Panc1 (cell line): Measurements from ENCODE around the gene AGBL5. TPM values are rescaled to one million over a fixed set of nuclear protein-coding genes. Genes with fewer than 3 reads are reported as not detected.

Source experiments
- ATAC-seq: fragments of 200-7000 bp; cut with Tn5 transposase; 2 replicates; pipeline ENCODE4 v1.9.1; 2020; ENCODE audit warnings: mild to moderate bottlenecking, moderate library complexity
- BruUV-seq: library from RNA; stranded (reverse); fragments of 400-500 nt; replicated peaks from 2 replicates; lab custom pipeline; 2021; lab: Mats Ljungman, UMichigan
- CTCF ChIA-PET: fragments of 300-600 bp; sonication (Branson Sonifier 250); formaldehyde crosslinking; loops from one replicate; lab custom pipeline; 2022; ENCODE audit warnings: antibody characterized with exemption; lab: Charles Lee
- POLR2A ChIA-PET: fragments of 300-600 bp; sonication (Branson Sonifier 250); formaldehyde crosslinking; loops from one replicate; lab custom pipeline; 2022; ENCODE audit warnings: antibody characterized with exemption; lab: Charles Lee
- DNase-seq: peaks from one replicate; pipeline ENCODE4 v3.0.0-alpha.2; 2010; ENCODE audit warnings: low read depth, low spot score
- H3K27ac ChIP-seq: 2 replicates; pipeline ENCODE4 v1.5.1; 2011; ENCODE audit warnings: mild to moderate bottlenecking, low read length, inconsistent platforms
- H3K27me3 ChIP-seq: fragments of 200-500 bp; sonication (Bioruptor generic); 2 replicates; pipeline ENCODE4 v1.6.0; 2014; ENCODE audit warnings: low read length, inconsistent platforms; ENCODE audit not compliant: control insufficient read depth, insufficient read depth
- H3K36me3 ChIP-seq: fragments of 200-500 bp; sonication (Bioruptor generic); 2 replicates; pipeline ENCODE4 v1.5.1; 2014; ENCODE audit warnings: inconsistent platforms, mild to moderate bottlenecking, low read length, moderate library complexity; ENCODE audit not compliant: control insufficient read depth, insufficient read depth
- H3K4me1 ChIP-seq: 2 replicates; pipeline ENCODE4 v1.5.1; 2011; ENCODE audit warnings: inconsistent platforms, mild to moderate bottlenecking, low read length, moderate library complexity; ENCODE audit not compliant: control insufficient read depth, insufficient read depth
- H3K4me3 ChIP-seq, 2 experiments: 2 replicates each; pipeline ENCODE4 v1.5.1; 2011 to 2012; ENCODE audit warnings: low read depth in 2 of 2, low read length in 2 of 2, mild to moderate bottlenecking in 2 of 2, inconsistent platforms in 1 of 2, moderate library complexity in 1 of 2
- H3K9me3 ChIP-seq: fragments of 200-500 bp; sonication (Bioruptor generic); 2 replicates; pipeline ENCODE4 v1.5.1; 2014; ENCODE audit warnings: low read depth, mild to moderate bottlenecking, inconsistent platforms, low read length, moderate library complexity; ENCODE audit not compliant: control insufficient read depth, insufficient read depth
- CTCF ChIP-seq: fragments of 450-650 bp; IDR thresholded peaks from 2 replicates; pipeline ENCODE4 v1.5.1; 2017; ENCODE audit warnings: mild to moderate bottlenecking
- POLR2AphosphoS5 ChIP-seq: IDR thresholded peaks from 2 replicates; pipeline ENCODE4 v1.6.1; 2012; ENCODE audit warnings: mild to moderate bottlenecking, low read depth, low read length, moderate library complexity
- REST ChIP-seq, 2 experiments: IDR thresholded peaks; 2 replicates each; pipeline ENCODE4 v1.6.1; 2011 to 2012; ENCODE audit warnings: low read depth in 2 of 2, control low read depth in 1 of 2, low read length in 1 of 2, mild to moderate bottlenecking in 1 of 2, moderate library complexity in 1 of 2; ENCODE audit not compliant: insufficient read depth in 1 of 2
- SIN3A ChIP-seq: IDR thresholded peaks from 2 replicates; pipeline ENCODE4 v1.6.1; 2012; ENCODE audit warnings: low read depth, mild to moderate bottlenecking, low read length, moderate library complexity, borderline replicate concordance; ENCODE audit not compliant: insufficient read depth
- TCF7L2 ChIP-seq: IDR thresholded peaks from 2 replicates; pipeline ENCODE4 v1.6.1; 2011; ENCODE audit warnings: mild to moderate bottlenecking, low read depth, low read length, inconsistent platforms
- in situ Hi-C: cut with HindIII; loops from 2 replicates; pipeline ENCODE4 v1.10.0; 2016; ENCODE audit warnings: low sequenced_read_pairs, low pct_unique_long_range_greater_than_20kb
- intact Hi-C: fragments of 100-400 bp; cut with micrococcal nuclease; formaldehyde crosslinking; loops from one replicate; pipeline ENCODE4 v1.10.0; 2022; ENCODE audit not compliant: unreplicated experiment
- total RNA-seq: library from RNA; stranded (reverse); gene quantifications from one replicate; pipeline ENCODE4 v1.2.1, GENCODE V29; 2021; ENCODE audit not compliant: unreplicated experiment

Gene AGBL5
- total RNA-seq, 1 experiment from 2014 or later: 55.6 TPM

- Histone ChIP-seq H3K27me3 (no peaks in the 10 kb centered on the region), H3K9me3 (no peaks in the 10 kb centered on the region), H3K36me3 (no peaks in the 10 kb centered on the region), H3K4me3 (no peak overlapping the region), H3K27ac (no peak overlapping the region), H3K4me1 (peaks cover 14% of the 10 kb centered on the region)
- DNase-seq (no peak), ATAC-seq (no peak)
- in situ Hi-C loops: no loop called here
- TF ChIP-seq POLR2AphosphoS5 (no peak), CTCF (no peak), TCF7L2 (no peak)
- intact Hi-C loops: loop anchor here (5.0 kb wide), 1 partner anchor 173 kb away; the partner anchor contains the start of gene DPYSL5
- POLR2A ChIA-PET: no interaction called here
- no TSS peak for BruUV-seq
- CTCF ChIA-PET: no interaction called here
Observed at GRCh38 chr2:27019931-27020855, 31.3 kb upstream of the AGBL5 start.

DNA sequence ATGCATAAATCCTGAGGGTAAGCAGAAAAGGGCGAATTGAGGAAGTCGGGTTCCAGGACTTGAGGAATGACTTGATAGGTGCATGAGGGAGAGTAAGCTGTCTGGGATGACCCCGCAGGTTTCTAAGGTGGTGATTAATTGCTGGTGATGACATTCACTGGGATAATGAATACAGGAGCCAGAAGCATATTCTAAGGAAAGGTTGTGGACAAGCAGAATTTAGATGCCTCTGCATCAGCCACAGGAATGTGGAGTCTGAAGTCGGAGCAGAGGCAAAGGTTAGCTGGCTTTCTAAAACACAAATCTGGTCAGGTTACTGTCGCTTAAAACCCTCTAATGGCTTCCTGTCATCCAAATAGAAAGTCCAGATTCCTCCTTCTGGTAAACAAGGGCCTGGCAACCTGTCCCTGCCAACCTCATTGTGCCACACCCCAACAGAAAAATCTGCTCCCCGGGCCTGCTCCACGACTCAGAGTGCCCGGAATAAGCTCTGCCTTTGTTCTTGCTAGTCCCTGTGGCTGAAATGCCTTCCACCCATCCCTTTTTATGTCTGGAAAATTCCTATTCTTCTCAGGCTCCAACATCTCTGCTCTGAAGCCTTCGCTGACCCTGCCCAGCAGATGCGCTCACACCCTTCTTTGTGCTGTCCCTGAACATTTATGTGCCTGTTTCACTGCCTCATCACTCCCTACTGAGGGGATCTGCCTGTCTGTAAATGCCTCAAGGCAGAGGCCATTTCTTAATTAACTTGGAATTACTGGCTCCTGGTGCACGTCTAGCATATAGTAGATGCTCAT, 30.0 kb upstream of the AGBL5 start:
- in situ Hi-C loops (no loop called here), intact Hi-C loops (no loop called here)
- no peak for TF ChIP-seq SIN3A
- no peak for TF ChIP-seq CTCF
- TF ChIP-seq REST (IDR thresholded peaks at IDR 0.05; ENCODE audit: insufficient read depth in 1 of 2, low read depth in 2 of 2, low read length in 1 of 2): no peak
- TF ChIP-seq TCF7L2: no peak
- TF ChIP-seq POLR2AphosphoS5: no peak
- H3K36me3 ChIP-seq: no peaks in the 10 kb centered on the region
- DNase-seq: no peak
- ChIA-PET POLR2A (no interaction called here), CTCF (no interaction called here)
- no peaks in the 10 kb centered on the region for H3K27me3 ChIP-seq
- no peak overlapping the region for H3K27ac ChIP-seq
- no peak for ATAC-seq
- no peak overlapping the region for H3K4me3 ChIP-seq
- BruUV-seq: no TSS peak
- H3K9me3 ChIP-seq: no peaks in the 10 kb centered on the region
- peaks cover 6% of the 10 kb centered on the region for H3K4me1 ChIP-seq
